NCI-H2081 (cell line): ENCODE measurements around the gene RNMT.
"Not testable (repeated sequence)": the region's sequence is repeated elsewhere in the genome, so short reads cannot be mapped to it uniquely, and the experiment has no call there.

Experiments
- DNase-seq, 2 experiments: peaks; one replicate each; lab custom pipeline; 2025; lab: John Stamatoyannopoulos, UW

The RNMT gene

DNA sequence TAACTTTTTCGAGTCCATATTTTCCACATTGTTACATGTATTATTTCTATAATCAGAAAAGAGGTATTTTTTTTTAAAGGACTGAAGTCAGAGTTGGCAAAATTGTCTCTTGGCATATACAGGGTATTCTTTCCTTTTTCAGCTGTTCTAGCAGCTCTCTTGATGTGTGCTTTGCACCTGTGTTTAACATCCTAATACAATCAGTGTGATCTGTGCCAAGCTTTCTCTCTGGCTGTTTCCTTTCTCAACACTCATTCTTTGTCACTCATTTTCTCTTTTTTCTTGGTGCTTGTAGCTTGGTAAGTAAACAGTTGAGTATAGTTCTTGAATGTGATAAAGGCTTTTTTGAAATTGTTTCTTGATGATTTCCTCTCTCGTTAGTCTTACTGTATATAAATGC is 9.2 kb downstream of the RNMT start:
- DNase-seq = no peak

DNA sequence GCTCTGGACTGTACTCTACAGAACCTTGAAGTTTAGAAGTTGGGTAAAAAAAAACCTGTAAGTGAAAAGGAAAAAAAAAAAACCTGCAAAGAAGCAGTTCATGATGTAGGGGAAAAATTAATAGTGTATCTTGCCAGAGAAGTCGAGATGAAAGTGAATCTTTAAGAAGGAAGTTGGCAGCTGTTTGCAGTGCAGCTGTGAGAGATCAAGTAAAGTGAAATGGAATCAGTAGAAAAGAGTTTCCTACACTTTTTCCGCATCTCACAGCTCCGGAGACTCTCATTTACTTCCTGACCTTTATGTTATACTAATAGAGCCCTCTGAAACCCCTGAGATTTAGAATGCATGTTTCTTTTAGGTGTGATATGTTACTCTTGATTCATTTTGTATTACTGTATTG is 19.2 kb downstream of the RNMT start:
- no peak for DNase-seq

DNA sequence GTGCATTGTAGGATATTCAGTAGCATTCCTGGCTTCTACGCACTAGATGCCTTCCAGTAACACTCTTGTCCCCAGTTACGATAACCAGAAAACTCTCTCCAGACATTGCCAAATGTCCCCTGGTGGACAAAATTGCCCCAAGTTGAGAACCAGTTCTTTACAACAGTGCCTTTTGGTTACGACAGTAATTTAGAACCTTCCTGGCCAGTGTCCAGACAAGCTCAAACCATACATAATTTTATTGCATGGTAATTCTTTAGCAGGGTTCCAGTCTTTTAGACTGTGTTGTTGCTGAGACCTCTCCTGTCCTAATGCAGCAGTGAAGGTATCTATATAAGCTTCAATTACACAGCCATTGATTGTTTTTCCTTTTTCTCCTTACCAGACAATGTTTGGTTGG is 20.2 kb downstream of the RNMT start:
- no peak for DNase-seq

DNA sequence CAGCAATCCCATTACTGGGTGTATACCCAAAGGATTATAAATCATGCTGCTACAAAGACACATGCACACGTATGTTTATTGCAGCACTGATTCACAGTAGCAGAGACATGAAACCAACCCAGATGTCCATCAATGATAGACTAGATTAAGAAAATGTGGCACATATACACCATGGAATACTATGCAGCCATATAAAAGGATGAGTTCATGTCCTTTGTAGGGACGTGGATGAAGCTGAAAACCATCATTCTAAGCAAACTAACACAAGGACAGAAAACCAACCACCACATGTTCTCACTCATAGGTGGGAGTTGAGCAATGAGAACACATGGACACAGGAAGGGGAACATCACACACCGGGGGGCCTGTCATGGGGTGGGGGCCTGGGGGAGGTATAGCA is 25.1 kb downstream of the RNMT start:
- DNase-seq = not testable (repeated sequence)

DNA sequence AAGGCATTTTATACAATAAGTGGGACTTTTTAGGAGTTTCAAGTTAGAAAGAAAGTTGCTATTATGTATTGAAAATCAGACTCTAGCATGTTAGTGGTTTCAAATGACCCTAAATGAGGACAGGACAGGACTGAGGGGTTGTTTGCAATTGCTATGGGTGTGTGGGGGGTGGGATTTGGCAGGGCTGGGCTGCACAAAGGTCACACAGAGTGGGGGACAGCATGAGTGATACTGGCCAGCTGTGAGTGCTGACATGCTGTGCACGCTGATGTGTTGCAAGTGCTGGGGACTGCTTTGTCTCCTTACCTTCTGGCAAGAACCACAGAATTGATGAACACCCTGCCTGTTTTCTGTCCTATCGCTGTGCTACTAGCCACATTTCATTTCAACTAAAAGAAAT is 29.8 kb downstream of the RNMT start:
- no peak for DNase-seq

DNA sequence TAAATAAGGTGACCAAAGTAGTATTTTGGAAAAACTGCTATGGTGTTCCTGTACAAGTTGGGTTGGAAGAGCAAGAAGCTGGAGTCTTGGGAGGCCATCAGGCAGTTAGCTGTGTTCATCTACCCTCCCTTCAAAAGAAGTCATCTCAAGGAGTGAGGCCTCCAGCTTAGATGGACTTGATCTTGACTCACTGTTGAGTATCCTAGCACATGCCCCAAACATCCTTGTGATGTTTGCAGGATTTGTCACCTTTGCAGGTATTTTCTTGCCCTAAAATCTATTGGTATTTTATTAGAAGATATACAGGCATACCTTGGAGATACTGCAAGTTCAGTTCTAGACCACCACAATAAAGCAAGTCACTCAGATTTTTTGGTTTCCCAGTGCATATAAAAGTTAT is 30.2 kb downstream of the RNMT start:
- DNase-seq = no peak

DNA sequence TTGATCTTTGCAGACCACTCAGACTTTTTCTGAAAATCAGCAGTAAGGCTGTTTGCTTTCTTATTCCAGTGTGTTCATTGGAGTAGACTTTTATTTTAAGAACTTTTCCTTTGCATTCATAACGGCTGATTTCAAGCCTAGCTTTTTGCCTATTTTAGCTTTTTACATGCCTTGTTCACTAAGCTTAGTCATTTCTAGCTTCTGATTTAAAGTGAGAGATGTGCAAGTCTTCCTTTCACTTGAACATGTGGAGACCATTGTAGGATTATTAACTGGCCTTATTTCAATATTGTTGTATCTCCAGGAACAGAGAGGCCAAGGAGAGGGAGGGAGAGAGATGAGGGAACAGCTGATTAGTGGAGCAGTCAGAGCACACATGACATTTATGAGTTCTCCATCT is 32.1 kb downstream of the RNMT start:
- DNase-seq = no peak

DNA sequence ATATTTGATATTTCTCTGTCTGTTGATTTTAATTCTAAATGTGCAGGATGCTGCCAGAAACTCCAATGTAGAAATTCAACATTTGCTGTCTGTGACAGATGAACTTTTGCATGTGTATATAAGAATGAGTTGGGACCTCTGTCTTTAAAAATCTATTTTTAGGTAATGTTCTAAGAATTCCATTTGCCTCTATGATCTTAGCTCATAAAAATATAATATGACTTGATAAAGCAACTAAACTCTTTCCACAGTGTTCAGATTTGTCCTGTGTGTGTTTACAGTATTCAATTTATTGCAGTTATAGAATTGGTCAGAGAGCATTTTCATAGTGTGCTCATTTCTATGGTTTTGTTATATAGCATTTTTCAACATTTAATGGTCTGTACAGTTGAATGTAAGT is 33.6 kb downstream of the RNMT start:
- no peak for DNase-seq

DNA sequence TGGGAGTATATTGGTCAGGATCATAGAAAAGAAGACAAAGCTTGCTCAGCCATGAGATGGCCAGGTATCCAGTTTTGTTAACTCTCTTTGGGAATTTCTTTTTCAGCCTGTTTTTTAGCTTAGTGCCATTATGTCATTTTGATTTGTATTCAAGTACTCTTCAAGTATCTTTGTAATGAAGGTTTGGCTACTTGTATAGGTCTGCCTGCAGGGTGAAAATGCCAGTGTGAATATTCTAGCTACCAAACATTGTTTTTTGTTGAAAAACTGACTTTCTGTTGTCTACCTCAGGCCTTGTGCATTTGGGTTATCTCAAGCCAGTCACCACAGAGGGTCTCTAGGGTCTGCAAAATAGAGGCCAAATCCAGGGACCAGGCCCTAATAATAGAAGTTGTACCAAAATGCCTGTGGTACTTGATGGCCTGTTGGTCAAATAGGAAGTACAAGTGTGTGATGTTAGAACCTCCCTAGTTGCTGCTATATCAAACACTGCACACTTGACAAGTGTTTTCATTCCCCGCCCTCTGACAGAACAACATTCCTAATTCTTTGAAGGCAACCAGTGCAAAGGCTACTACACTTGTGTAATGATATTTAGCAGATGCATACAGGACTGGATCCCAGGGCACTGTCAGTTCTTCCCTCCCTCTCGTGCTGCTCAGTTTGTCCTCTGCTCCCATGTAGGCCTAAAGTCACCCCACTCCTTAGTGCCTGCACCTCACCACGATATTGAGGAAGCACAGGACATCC is 36.4 kb downstream of the RNMT start:
- DNase-seq = no peak

DNA sequence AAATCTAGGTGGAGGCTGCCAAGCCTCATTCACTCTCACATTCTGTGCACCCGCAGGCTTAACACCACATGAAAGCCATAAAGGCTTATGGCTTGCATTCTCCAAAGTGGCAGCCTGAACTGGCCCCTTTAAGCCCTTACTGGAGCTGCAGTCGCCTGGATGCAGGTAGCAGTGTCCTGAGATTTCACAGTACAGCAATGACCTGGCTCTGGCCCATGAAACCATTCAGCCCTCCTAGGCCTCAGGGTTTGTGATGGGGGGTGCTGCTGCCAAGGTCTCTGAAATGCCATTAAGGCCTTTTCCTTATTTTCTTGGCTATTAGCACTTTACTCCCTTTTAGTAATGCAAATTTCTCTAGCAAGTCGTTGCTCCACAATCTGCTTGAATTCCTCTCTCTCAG is 48.6 kb downstream of the RNMT start:
- DNase-seq = no peak

DNA sequence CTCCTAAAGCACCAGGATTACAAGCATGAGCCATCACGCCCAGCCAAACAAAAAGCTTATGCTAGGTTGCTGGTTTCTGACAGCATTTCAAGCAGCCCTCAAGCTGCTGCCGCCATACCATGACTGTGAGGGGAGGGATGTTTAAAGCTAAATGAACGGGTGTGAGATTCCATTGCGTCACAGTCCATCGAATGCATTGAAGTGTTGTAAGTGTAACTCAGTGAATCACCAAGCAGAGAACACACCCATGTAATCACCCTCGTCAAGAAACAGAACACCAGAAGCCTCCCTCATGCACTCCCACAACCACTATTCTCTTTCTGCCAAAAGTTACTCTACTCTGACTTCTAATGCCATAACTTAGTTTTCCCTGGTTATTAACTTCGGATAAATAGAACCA is 64.7 kb downstream of the RNMT start:
- DNase-seq = no peak

DNA sequence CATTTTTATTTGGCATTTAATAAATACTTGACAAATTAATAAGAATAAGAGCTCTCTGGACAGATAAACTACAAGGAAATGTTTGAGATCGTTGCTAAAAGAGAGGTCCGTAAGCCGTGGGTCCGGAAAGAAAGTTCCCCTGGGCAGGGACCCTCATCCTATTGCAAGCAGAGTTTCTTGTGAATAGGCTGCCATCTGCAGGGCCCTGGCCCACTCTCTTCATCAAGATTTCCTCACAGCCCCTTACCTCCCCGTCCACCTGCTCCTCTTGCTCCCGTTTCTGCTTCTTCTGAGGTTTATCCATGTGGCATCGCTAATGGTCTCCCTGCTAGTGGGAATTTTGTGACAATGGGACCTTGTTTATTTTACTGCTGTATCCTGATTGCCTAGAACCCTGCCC is 67.3 kb downstream of the RNMT start:
- no peak for DNase-seq

DNA sequence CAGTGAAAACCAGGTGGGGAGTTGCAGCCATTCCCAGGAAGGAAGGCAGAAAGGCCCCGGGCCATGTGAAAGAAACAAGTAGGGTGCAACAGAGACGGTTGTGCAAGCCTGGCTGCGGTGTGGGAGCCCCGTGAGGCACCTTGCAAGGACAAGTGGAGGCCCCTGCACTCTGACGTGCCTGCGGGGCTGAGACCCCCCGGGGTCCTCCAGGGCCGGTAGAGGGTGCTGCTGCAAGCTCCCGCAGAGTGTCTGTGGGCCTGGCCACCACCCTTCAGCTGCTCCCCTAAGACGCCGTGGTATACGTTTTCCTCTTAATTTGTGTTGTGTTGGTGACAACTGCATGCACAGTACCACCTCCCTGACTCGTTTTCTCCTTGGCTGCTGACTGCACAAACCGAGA is 70.0 kb downstream of the RNMT start:
- DNase-seq = no peak

DNA sequence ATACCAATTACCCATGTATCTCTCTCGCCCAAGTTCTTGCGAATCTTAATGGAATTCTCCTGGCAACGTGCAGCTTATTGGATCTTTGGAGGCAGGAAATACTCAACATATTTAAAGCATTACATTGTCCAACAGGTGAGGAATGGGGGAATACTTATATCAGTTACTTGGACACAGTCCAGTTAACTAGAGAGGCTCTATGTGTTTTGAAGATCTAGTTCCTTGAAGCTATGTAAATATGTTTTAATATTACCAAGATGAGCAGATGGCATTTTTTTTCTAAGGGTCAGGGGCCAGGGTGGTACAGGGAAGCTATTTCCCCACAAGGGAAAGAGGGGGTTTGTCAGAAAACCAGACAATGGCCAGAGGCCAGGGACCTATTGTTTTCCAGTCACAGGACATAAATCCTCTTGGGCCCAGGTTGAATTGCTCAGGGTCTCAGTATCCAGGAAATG is 70.7 kb downstream of the RNMT start:
- DNase-seq = no peak

DNA sequence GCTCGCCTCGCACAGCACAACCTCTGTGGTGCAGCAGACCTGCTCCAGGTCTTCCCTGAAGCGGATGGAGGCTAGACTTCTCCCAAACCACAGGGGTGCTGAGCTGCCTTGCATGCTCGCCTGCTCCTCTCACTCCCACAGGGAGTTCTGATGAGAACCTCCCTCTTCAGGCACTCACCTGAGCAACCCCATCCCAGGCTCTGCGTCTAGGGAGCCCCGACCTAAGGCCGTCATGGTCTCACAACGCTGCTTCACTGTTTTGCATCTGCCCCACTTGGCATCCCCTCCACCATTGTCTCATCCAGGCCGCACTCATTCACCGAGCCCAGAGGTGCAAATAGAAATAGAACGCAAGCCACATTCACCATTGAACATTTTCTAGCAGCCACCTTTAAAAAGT is 72.9 kb downstream of the RNMT start:
- no peak for DNase-seq

DNA sequence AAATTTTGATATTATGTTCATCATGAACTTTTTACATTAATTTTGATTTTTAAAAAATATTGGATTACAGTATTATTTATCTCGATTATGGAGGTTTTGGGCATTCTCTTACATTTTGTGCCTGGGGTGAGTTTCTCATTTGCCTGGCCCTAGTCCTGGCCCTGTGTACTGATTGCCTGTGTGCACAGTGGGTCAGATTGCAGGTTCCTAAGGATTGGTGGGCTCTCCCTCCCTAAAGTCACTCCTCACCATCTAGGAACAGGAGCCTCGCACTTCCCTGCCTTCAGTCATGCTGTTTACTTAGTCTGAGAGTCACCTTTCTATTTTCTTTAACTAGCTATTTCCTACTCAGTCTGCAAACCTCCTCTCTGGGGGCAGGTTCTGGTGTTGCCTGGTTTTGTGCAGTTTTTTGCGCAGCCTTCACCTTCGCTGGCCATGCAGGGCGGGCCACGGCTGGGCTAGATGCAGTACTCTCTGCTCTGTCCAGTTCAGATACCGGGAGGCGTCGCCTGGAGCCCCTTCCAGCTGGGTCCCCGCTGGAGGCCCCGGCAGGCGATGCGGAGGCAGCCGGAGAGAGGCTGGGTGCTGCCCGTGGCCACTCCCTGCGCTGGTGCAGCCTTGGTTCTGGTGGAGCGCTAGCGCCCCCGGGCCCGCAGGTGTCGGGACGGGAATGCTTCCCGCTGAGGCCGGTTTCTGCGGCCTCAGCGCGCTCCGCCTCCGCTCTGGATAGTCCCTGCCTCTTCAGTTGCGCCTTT is 74.2 kb downstream of the RNMT start:
- peak; percentile 6 to 9 for DNase-seq

DNA sequence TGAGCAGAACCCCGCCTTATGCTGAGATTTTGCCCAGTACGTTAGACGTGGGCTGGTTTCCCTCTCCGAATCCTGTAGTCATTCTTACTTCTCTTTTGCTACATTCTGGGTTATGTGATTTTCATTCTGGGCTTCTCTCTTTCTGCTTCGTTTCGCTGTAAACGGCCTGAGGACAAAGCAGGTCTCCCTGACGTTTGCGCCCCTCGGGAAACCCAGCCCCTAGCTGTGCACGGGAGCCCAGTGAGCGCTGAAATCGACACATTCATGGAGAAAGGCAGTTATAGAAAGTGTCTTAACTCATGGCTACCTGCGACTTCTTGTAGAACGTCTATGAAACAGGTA is 74.8 kb downstream of the RNMT start:
- no peak for DNase-seq

DNA sequence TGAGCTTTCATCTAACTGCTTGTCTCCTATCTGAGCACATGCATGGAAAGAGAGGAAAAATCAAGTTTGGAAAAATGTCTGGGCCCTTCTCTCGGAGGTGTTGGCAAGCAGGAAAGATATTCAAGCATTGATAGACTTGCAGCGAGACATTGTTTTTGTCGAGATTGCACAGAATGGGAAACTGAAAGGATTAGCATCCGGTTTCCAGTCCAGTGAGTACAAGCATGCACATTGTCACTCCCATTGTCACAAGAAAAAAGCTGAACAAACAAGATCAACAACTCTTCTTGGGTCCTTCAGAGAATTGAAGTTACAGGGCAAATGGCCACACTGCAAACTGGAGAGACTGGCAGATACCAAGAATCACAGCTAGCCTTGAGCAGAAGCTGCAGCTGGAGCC is 77.8 kb downstream of the RNMT start:
- no peak for DNase-seq

DNA sequence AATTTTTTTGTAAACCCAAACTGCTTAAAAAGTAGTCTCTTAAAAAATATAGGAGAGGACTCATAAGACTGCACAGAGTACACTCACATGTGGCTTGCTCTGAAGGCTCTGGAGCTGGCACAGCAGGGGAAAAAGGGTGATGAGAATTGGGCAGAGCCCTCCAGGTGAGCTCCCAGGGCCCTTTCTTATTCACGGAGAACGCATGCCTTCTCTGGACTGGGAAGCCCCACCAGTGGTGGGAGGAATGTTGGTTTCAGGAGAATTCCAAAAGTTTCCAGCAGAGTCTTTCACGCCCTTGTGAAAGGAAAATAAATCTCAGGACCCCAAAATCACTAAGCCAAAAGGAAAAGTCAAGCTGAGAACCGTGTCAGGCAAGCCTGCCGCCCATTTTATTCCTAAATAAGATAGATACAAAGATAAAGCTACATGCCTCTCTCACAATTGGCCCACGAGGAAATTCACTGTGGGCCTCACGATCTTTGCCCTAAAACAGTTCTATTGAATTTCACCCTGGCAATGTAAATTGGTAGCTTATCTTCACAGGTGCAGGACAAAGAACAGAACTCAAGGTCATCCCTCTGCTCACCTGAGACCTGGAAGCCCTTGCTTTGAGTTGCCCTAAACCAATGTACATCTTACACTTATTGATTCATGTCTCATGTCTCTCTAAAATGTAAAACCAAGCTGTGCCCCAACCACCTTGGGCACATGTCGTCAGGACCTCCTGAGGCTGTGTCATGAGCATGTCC is 82.0 kb downstream of the RNMT start:
- no peak for DNase-seq

DNA sequence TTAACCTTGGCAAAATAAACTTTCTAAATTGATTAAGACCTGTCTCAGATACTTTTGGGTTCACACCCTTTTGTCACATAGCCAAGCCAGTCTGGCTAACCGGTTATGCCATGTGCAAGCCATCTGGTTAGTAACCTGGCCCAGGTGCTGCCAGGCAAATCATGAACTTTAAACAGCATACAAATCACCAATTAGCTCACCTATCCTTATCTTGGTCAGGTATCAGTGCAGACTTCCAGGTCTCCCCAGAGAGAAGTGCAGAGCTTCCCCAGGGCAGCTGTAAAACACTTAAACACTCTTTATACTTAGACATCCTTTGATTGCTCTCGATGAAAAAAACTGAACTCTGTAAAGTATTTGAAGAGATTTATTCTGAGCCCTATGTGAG is 82.6 kb downstream of the RNMT start:
- no peak for DNase-seq

DNA sequence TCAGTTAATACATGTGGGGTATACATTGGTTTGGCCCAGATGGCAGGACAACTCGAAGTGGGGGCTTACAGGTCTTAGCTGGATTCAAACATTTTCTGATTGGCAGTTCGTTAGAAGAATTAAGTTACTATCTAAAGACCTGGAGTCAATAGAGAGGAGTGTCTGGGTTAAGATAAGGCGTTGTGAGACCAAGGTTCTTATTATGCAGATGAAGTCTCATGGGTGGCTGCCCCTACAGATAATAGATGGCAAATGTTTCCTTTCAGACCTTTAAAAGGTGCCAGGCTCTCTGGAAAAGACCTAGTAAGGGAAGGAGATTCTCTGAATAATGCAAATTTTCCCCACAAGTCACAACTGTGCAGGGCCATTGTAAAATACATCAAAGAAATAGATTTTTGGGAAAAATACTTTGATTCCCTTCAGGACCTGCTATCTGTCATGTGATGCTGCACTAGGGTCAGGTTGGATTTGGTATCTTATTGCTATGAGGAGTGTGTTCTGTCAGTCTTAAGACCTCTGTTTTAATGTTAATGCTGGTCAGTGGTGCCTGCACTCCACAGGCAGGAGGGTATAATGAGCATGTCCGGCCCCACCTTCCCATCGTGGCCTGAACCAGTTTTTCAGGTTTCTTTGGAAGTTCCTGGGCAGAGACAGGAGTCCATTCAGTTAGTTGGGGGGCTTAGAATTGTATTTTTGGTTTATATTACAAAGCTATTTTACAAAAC is 83.2 kb downstream of the RNMT start:
- DNase-seq = no peak

DNA sequence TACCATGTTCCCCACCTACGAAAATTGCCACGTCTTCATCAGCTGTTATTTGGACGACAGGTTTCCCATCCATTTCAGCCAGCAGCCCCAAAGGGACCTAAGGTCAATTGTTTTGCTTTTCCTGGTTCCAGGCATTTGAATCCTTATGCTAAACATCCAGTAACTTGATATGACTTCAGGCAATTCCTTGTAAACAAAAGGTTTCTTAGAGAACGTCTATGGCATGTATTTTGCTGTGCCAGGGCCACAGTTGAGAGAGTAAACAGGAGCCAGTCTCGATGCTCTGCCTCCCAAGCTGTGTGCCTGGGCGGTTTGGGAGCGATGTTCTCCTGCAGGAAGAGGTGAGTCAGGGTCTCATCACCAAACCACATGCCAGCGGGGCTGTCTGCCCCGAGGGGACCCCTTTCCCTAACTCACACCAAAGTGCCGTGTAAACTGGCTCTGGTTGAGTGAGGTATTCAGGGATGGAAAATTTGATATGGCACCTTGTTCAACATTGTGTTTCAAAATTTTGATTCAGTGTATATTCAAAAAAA is 84.5 kb downstream of the RNMT start:
- no peak for DNase-seq
